Fibroblast of villous mesenchyme (primary cell): ENCODE data around the gene DDX17. TPM values are rescaled to one million over a fixed set of nuclear protein-coding genes. Genes with fewer than 3 reads are reported as not detected.
"Not testable (repeated sequence)": the region's sequence is repeated elsewhere in the genome, so short reads cannot be mapped to it uniquely, and the experiment has no call there.

Source experiments
- DNase-seq: peaks from one replicate; pipeline ENCODE4 v3.0.0-alpha.2; 2010; ENCODE audit warnings: low read depth
- H3K4me3 ChIP-seq: 2 replicates; pipeline ENCODE4 v1.5.1; 2011; ENCODE audit warnings: low read depth, mild to moderate bottlenecking, low read length
- total RNA-seq: library from RNA; depleted of rRNA; stranded (reverse); fragments of >200 nt; gene quantifications from 2 replicates; pipeline ENCODE4 v1.2.3, GENCODE V29; 2012
- TF ChIP-seq, protein P1 (sequence below): IDR thresholded peaks from 2 replicates; pipeline ENCODE4 v1.5.1; 2012; ENCODE audit warnings: low read depth, mild to moderate bottlenecking, low read length; ENCODE audit not compliant: insufficient read depth

Gene DDX17
- total RNA-seq, 1 donor = 454 TPM

DNA sequence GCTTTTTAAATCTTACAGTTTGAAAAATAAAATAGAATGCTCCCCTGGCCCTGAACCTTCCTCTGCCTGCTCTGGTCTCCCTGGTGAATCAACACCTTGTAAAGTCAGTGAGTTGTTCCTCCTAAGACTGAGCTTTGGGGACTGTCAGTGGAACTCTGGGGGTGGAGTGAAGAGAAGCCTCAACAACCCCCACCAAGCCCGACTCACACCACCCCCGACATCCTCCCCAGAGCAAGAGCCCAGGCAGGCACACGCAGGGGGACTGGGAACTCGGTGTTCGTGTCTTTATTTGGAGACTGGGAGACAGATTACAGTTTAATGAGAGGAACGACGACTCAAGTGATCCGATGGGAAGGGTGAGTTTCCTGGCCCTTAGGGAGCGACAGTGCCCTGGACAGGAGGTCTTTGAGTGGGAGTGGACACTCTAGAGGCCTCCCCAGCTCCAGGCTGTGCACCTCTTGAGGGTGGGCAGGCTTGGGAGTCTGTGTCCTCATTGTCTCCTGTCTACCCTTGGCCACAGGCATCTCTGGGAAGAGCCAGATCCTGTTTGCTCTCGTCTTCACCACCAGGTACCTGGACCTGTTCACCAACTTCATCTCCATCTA, 32.0 kb downstream of the DDX17 start:
- TF ChIP-seq, protein P1, sequence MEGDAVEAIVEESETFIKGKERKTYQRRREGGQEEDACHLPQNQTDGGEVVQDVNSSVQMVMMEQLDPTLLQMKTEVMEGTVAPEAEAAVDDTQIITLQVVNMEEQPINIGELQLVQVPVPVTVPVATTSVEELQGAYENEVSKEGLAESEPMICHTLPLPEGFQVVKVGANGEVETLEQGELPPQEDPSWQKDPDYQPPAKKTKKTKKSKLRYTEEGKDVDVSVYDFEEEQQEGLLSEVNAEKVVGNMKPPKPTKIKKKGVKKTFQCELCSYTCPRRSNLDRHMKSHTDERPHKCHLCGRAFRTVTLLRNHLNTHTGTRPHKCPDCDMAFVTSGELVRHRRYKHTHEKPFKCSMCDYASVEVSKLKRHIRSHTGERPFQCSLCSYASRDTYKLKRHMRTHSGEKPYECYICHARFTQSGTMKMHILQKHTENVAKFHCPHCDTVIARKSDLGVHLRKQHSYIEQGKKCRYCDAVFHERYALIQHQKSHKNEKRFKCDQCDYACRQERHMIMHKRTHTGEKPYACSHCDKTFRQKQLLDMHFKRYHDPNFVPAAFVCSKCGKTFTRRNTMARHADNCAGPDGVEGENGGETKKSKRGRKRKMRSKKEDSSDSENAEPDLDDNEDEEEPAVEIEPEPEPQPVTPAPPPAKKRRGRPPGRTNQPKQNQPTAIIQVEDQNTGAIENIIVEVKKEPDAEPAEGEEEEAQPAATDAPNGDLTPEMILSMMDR = no peak
- H3K4me3 ChIP-seq = no peak overlapping the region
- DNase-seq = no peak

DNA sequence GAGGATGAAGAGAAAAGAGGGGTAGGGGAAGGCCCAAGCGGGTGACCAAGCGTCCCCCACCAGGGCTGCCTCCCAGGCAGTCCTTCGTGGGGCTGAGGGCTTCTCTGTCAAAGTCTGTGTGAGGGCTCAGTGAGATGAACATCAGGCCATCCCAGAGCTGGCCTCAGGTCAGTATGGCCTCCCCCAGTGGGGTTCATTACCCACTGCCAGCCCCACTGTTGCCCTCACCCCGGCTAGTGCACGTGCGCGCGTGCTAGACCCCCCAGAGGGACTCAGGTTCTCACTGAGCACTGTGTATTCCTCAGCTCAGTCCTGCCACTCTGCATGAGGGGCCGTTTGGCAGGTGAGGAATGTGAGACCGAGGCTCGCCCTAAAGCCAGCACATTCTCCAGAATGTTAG, 34.9 kb downstream of the DDX17 start:
- no peak for DNase-seq
- no peak overlapping the region for H3K4me3 ChIP-seq
- TF ChIP-seq, protein P1 = no peak

DNA sequence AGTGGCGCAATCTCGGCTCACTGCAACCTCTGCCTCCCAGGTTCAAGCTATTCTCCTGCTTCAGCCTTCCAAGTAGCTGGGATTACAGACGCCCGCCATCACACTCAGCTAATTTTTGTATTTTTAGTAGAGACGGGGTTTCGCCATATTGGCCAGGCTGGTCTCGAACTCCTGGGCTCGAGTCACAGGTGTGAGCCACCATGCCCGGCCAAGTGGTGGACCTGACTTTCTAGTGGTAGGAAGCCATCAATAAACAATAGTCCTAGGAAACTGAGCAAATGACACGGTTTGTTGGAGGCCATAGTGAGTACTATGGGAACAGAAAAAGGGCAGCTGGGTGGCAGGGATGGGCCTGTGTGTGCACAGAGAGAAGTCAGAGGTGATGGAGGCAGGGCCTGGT, 35.9 kb downstream of the DDX17 start:
- not testable (repeated sequence) for DNase-seq, H3K4me3 ChIP-seq

DNA sequence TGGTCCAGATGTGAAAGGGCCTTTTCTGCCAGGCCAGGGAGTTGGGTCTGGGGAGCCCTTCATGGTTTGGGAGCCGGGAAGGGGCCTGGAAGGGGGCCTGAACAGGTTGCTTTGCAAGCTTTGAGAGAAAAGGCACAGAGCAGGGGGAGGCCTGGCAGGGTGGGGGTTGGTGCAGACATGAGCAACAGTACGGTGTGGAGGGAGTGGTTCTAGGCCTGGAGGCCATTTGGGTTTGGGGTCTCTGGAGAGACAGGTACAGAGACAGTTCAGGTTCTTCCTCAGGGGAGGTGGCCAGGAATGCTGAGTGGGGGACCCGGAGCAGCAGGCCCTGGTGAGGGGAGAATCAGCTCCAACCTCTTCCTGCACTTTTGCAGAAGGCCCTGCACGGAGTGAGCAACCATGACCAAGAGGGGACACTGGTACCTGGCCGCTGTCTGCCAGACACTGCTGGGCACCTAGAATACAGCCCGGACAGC, 36.8 kb downstream of the DDX17 start:
- no peak for DNase-seq
- TF ChIP-seq, protein P1 = no peak
- peak overlapping the region; percentile 100 for H3K4me3 ChIP-seq

DNA sequence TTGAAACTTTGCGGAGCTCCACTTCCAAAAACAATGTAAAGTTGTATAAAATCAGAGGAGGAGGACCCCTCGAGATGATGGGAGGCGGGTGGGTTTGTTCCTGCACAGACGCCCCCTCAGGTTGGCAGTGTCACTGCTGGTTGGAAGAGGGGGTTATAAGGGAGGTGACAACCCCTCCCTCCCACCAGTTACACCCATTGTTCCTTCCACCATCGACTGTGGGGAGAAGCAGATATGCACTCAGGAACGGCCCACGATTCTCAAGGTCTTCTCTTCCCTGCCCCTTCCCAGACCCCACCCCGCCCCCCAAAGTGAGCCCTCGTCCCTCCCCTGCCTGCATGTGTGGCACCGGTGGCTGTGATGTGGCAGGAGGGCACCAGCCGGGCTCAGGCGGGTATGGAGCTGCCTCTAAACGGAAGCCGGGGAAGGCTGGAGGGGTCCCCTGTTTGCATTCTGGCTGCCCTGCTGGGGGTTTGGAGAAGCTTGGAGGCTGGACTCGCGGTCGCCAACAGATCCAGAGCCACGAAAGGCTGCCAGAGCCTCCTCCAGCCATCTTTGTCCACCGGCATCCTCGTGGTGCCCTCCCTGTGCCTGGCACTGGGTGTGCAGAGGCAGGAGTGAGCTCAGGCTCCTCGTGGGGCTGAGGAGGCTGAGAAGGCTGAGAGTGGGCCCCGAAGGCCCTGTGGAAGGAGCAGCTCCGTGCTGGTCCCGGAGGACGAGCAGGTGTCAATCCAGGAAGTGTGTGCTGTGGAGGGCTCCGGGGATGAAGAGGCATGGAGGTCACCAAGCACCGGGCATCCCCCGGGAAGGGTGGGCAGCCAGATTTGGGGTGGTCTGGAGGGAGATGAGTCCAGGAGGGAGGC, 37.4 kb downstream of the DDX17 start:
- DNase-seq = no peak
- TF ChIP-seq, protein P1 = peak; percentile 38
- H3K4me3 ChIP-seq = peak overlapping the region; percentile 100

DNA sequence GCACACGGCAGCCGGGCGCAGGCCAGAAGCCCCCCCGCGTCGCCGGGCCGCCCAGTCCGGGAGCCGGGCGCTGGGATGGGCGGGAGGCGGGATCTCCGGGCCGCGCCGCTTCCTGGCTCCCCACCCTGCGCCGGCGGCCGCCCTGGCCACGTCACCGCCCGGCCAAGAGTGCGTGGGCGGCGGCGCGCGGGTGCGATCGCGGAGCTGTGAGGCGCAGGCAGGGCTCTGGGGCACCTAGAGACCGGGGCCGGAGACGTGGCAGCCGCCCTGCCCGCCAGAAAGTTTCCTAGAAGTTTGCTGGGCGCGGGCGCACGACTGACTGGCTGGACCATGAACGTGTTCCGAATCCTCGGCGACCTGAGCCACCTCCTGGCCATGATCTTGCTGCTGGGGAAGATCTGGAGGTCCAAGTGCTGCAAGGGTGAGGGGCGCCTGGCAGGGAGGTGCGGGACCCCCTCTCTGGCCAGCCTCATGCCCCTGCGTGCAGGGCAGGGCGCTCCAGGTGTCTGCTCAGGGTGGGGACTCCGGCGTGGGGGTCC, 38.1 kb downstream of the DDX17 start, which contains the start of gene KDELR3:
KDELR3 (plus strand) TSS at position 193 of the 539 bp plus-strand sequence; CDS start at position 331, 138 bp downstream.
- DNase-seq = peak; percentile 75
- TF ChIP-seq, protein P1 = no peak
- H3K4me3 ChIP-seq = peak within 1 kb of the TSS; percentile 100

DNA sequence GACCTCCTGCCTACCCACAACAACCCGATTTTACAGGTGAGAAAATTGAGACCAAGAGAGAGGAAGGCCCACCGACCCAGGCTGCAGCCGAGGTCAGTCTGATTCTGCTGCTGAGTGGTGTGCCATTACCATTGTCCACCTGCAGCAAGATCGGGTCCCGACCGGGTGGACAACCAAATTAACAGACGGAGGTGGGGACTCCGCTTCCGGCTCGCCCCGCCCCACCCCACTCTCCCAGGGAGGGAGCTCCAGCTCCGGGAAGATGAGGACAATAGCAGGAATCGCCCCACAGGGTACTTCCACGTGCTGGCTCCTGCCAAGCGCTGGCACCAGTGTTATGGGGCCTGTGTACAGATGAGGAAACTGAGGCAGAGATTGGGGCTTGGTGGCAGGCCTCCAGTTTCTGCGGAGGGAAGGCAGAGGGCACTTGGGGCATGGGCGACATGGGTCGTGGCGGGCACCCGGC, 38.6 kb downstream of the DDX17 start:
- DNase-seq = no peak
- peak overlapping the region; percentile 100 for H3K4me3 ChIP-seq
- TF ChIP-seq, protein P1 = no peak
